ENCODE data around the gene GOLGA3.
"Not testable (repeated sequence)": the region's sequence is repeated elsewhere in the genome, so short reads cannot be mapped to it uniquely, and the experiment has no call there.

Gene GOLGA3

GRCh38 chr12:132754160-132754932, 74.3 kb downstream of the GOLGA3 start:
- DNase-seq (ENCODE audit: low read depth in 2 of 2, low spot score in 1 of 2) = no peak

GRCh38 chr12:132753670-132754069, 75.0 kb downstream of the GOLGA3 start:
- not testable (repeated sequence) for DNase-seq (ENCODE audit: low read depth in 2 of 2, low spot score in 1 of 2)

GRCh38 chr12:132748319-132748718, 80.3 kb downstream of the GOLGA3 start:
- no peak for DNase-seq (ENCODE audit: low read depth in 2 of 2, low spot score in 1 of 2)

GRCh38 chr12:132747896-132748295, 80.8 kb downstream of the GOLGA3 start:
- DNase-seq (ENCODE audit: low read depth in 2 of 2, low spot score in 1 of 2) = no peak

- DNase-seq (ENCODE audit: low read depth in 2 of 2, low spot score in 1 of 2) = no peak
Observed at GRCh38 chr12:132747395-132747794, 81.3 kb downstream of the GOLGA3 start.

DNA sequence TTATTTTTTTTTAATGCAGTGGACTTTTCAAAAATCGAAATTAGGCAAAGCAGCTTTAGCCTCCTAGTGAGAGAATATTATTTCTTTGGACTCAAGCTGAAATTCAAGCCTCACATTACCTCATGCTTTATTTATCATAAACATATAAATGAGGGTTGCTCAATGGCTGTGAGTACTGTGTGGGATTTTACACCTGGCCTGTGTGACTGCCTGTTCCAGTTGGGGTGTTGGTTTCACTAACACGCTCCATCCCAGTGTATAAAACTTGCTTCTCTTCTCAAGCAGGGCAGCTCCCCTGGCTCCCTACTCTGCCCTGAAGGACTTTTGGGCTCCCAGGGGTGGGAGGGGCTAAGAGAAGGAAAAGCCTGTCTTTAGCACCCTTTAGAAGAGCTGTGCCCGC, 82.1 kb downstream of the GOLGA3 start:
- DNase-seq (ENCODE audit: low read depth in 2 of 2, low spot score in 1 of 2) = no peak

DNA sequence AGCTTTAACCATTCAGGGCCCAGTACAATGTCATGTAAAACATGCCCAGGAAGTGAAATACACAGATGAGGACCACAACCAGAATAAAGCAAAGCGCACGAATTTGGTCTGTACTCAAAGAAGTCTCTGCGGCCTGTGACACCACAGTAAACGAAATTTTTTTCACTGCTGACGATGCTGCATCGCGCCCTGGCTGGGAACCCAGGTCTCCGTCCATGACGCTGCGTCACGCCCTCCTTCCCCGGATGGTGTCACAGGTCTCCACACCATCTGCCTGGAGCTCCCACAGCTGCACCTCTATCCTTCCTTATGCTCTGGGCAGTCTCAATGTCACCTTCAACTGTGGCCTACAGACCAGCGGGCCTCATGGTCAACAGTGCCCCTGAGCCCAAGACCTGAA, 84.8 kb downstream of the GOLGA3 start:
- no peak for DNase-seq (ENCODE audit: low read depth in 2 of 2, low spot score in 1 of 2)

- no peak for DNase-seq (ENCODE audit: low read depth in 2 of 2, low spot score in 1 of 2)
Observed at GRCh38 chr12:132741620-132742019, 87.0 kb downstream of the GOLGA3 start.

DNA sequence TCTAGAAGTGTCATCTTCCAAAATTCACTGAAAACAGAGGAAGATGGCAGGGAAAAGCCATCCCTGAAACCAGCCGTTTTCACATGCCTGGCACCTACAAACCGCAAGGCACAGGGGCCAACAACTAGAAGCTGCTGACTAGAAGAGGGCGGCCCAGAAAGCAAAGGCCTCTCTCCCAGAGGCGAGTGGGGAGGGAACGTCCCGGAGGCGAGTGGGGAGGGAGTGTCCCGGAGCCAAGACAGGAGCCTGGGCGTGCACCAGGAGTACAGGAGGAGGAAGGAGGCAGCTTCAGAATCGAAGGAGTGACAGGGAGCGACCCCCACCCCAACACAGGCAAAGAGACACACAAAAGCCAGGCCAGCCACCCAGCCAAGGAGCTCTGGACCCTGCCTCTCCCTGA, 88.0 kb downstream of the GOLGA3 start:
- DNase-seq (ENCODE audit: low read depth in 2 of 2, low spot score in 1 of 2) = no peak

GRCh38 chr12:132740313-132740646, 88.4 kb downstream of the GOLGA3 start:
- no peak for DNase-seq (ENCODE audit: low read depth in 2 of 2, low spot score in 1 of 2)

- DNase-seq (ENCODE audit: low read depth in 2 of 2, low spot score in 1 of 2) = no peak
Observed at GRCh38 chr12:132739600-132740312, 88.9 kb downstream of the GOLGA3 start.

DNA sequence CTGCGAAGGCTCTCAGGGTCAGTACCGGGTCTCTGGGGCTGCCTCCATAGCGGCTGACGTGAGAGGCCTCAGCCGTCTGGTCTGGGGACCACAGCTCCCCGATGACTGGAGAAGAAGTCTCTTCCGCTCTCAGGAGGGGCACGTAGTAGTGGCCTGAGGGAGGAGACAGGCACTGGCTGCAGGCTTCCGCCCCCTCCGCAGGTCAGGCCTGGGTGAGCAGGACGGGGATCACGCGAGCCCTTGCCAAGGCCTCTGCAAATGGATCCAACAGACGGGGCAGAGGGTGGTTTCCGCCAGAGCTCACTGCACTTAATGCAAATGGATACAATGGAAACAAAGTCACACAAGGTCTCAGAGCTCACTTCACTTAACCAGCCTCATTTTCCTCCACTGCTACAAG, 91.8 kb downstream of the GOLGA3 start:
- DNase-seq (ENCODE audit: low read depth in 2 of 2, low spot score in 1 of 2) = no peak

- DNase-seq (ENCODE audit: low read depth in 2 of 2, low spot score in 1 of 2) = no peak
Observed at GRCh38 chr12:132736378-132736777, 92.3 kb downstream of the GOLGA3 start.

GRCh38 chr12:132735496-132735895, 93.2 kb downstream of the GOLGA3 start:
- DNase-seq (ENCODE audit: low read depth in 2 of 2, low spot score in 1 of 2) = no peak

DNA sequence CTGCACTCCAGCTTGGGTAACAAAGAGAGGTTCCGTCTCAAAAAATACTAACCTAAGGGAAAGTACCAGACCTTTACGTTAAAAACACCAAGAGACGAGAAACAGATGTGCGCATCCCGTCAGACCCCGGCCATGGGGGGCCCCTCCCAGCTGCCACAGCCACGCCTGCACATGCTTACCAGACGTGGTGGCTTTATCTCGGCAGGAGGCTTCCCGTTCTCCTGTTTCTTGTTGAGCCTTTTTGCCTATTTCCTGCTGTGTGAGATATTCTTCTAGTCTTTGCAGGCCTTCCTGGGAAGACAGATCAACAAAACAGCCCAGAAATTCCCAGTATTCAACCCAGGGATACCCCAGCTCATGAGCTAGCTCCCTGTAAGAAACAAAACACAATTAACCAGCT, 94.5 kb downstream of the GOLGA3 start:
- no peak for DNase-seq (ENCODE audit: low read depth in 2 of 2, low spot score in 1 of 2)

GRCh38 chr12:132731574-132731973, 97.1 kb downstream of the GOLGA3 start:
- DNase-seq (ENCODE audit: low read depth in 2 of 2, low spot score in 1 of 2) = no peak

- DNase-seq (ENCODE audit: low read depth in 2 of 2, low spot score in 1 of 2) = no peak
Observed at GRCh38 chr12:132730353-132730752, 98.3 kb downstream of the GOLGA3 start.

DNA sequence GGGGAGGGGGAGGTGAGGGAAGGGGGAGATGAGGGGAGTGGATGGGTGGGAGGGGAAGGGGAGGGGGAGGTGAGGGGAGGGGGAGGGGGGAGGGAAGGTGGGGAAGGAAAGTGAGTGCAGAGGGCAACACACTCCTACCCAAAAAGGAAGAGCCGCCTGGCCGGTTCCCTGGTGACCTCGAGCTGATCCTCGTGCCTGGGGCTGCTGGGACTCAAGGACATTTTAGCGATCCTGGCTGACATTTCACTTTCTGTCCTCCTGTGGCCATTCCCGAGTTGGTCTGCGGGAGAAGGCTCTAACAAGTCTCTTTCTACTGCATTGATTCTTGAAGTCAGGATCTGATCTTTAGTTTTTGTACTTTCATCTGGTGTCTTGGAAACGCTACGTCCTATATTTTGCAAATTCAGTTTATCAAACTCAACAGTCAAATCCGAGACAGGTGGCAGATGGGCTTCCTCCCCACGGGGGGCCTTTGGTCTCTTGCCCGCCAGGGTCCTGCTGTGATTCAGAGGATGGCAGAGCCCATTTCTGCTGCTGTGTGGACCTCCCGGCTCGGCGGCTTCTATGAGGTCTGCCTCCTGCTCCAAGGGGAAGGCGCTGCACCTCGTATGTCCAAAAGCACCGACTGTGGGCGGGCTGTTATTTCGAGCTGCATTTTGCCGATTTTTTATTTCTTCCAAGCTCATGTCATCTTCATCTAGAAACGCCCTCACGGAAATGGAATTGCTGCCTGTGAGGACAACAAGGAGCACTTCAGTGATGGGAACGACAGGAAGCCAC, 98.9 kb downstream of the GOLGA3 start:
- DNase-seq (ENCODE audit: low read depth in 2 of 2, low spot score in 1 of 2) = no peak

DNA sequence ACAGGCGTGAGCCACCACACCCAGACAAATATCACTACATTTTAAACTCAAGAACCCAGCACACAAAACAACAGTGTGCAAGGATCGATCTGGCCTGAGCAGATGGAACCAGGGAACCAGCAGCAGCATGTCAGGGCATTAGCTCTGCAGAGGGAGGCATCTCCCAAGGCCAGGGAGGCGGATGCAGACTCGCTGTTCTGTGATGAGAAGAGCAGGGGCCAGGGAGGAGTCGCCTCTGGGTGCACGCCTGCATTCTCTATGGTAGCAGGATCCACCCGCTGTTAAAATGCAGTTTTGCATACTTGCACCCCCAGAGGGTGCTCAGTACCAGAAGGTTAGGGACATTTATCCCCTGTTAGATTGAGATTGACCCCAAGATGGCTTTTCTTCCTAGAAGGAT, 100.2 kb downstream of the GOLGA3 start:
- DNase-seq (ENCODE audit: low read depth in 2 of 2, low spot score in 1 of 2) = no peak

- no peak for DNase-seq (ENCODE audit: low read depth in 2 of 2, low spot score in 1 of 2)
Observed at GRCh38 chr12:132727091-132727794, 101.4 kb downstream of the GOLGA3 start.

- DNase-seq (ENCODE audit: low read depth in 2 of 2, low spot score in 1 of 2) = no peak
Observed at GRCh38 chr12:132726386-132726785, 102.3 kb downstream of the GOLGA3 start.

Measured in stimulated activated CD8-positive, alpha-beta memory T cell treated with anti-CD3 and anti-CD28 coated beads, Interleukin-4, amount 100 ng/mL, for 1 hour (primary cell).